GM19328 (cell line): ENCODE data around the gene FHL2.

Experiments
- ATAC-seq: cut with Tn5 transposase; IDR thresholded peaks from one replicate; pipeline ENCODE4 v1.9.1; 2021; ENCODE audit warnings: mild to moderate bottlenecking, moderate library complexity; ENCODE audit not compliant: unreplicated experiment

The FHL2 gene

GRCh38 chr2:105399207-105399861, 483 bp upstream of the FHL2 start:
- no peak for ATAC-seq

GRCh38 chr2:105397953-105398335, 907 bp downstream of the FHL2 start:
- ATAC-seq, result no peak

- ATAC-seq, result no peak
Observed at GRCh38 chr2:105397025-105397722, 1.7 kb downstream of the FHL2 start.

- no peak for ATAC-seq
Observed at GRCh38 chr2:105396254-105397024, 2.4 kb downstream of the FHL2 start.

GRCh38 chr2:105395691-105396090, 3.2 kb downstream of the FHL2 start:
- ATAC-seq, result no peak

GRCh38 chr2:105394951-105395611, 3.8 kb downstream of the FHL2 start:
- no peak for ATAC-seq

- no peak for ATAC-seq
Observed at GRCh38 chr2:105393373-105394055, 5.3 kb downstream of the FHL2 start.

DNA sequence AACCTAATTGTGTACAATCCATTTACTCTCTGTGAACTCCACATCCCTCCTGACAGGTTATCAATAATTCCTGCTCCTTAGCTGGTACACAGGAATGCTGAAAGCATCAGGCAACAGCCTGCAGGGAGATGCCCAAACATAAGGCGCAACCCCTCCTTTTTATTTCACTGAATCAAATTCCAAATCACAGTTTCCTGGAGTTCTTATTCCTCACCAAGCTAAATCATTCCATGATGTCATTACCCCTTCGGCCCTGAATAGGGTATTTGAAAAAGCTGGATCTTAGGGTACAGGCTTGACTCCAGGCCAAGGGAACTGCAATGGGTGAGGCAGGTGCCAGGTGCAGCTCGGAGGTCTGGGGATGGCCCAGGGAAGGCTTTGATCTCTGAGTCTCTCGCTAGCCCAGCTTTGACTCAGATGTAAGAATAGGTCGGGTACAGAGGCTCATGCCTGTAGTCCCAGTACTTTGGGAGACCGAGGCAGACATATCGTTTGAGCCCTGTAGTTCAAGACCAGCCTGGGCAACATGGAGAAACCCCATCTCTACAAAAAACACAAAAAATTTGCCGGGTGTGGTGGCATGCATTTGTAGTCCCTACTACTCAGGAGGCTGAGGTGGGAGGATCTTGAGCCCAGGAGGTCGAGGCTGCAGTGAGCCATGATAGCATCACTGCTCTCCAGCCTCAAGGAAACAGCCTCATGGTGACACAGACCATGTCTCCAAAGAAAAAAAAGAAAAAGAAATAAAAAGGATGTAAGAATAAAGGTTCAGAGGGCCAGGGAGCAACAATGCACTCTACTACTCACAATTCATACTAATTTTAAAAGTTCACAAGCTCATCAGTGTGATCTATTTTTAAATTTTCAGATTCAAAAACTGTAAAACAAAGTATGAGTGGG, 6.8 kb downstream of the FHL2 start:
- no peak for ATAC-seq

DNA sequence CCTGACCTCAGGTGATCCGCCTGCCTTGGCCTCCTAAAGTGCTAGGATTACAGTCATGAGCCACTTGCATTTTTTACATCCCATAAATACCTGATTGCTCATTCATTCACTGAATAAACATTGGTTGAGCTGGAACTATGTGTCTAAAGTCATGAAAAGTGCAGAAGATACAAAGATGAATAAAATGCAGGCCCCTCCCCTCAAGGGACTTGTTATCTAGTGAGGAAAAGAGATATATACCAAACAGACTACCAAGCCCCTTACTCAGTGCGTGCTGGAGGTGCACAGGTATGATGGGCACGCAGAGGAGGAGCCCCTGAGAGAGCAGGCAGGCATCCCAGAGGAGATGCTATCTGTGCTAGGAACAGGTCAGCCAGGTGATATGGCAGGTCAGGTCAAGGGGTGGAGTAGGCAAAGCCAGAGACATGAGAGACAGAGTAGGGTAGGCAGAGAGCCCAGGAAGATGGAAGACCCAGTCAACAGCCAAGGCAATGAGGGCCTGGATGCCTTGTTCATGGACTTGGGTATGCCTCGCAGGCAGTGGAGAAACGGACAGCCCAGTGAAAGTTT, 7.7 kb downstream of the FHL2 start:
- no peak for ATAC-seq

DNA sequence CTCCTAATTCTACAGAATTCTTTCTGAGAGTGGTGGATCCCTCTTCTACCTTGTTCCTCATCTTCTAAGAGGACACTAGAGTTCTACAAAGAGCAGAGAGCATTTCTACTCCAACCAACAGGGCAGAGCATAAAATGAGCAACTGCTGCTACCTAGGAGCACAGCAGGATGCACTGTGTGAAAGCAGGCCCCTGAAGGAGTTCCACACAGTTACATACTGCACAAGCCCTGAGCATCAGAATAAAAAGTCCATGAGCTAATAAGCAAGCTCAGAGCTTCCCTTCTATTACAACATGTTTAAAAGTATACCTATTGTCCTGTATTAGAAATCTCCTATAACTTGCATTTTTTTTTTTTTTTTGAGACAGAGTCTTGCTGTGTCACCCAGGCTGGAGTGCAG, 8.4 kb downstream of the FHL2 start:
- no peak for ATAC-seq

DNA sequence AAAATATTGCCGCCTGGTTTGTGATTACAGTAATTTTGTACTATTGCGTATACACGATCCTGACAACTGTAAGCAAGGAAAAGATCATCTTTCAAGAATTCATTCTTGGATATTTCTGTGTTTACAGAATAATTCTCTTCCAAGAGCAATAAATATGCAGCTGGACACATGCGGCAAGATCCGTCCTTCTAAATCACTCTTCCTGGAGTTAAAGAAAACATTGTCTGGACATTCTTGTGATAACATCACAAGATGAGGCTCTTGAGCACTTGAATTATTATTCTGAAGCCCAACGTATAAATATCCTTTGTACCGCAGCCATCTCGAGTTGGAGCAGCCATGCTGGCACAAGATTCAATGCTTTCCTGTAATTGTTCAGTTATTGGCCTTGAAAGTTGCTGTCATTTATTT, 9.9 kb downstream of the FHL2 start:
- ATAC-seq, result no peak

DNA sequence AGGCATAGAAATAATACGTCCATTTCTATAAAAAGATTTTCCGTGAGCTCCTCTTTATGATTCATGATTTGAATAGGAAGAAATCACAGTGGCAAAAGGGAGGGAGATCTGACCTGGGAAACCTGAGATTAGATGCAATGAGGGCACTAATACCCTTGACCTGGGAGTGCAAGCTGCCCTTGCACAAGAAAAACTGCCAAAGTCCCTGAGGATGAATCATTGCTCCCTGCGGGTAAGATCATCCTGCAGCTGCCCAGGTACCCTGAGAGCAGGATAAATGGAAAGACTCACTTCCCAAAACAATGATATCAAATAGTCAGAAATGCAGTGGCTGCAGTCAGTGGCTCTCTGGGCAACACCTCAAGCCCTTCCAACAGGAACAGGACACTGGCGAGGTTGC, 11.6 kb downstream of the FHL2 start:
- ATAC-seq, result no peak

DNA sequence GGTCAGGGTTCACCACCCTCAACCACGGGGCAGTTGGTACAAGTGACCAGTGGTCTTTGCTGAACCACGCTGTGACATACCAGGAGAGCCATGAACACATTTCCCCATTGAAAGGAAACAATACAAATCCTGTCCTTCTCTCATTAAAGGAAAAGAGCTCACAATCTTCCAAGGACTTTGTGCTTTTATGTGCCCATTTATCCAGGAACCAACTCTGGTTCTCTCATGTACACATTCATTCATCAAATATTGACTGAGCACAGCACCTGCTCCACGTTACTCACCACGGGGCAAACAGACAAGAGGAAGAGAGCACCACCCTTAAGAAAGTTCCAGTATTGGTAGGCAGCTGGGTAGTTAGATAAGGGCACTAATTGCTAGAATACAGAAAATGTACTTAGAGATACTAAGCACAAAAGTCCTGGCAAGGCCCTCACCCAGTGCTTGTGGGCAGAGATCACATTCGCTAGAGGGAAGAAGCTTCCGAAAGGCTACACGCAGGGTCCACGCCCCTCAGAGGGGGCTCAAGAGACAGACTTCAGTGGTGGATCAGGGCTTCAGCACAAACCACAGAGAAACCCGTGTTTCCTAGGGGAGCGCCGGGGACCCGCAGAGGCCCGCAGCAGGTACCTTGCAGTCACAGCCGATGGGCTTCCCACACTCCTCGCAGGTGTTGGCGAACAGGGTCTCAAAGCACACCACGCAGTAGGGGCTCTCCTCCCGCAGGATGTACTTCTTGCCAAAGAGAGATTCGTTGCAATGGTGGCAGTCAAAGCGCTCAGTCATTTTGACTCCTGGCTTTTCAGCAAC, 12.9 kb downstream of the FHL2 start:
- no peak for ATAC-seq

- no peak for ATAC-seq
Observed at GRCh38 chr2:105384861-105385260, 14.0 kb downstream of the FHL2 start.

DNA sequence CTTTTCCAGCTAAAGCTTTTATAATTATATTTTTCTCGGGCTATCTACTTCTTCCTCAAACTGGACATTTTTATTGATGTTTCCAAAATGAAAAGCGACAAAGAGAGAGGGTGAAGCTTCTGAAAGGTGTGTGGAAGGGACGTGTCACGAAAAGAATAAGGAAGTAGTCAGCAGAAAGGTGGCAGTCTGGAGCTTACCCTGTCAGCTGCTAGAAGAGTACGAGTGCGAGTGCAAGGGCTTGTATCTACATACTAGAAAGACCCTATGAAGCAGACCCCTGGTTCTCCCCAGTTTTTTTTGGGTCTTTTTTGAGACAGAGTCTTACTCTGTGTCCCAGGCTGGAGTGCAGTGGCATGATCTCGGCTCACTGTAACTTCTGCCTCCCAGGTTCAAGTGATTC, 14.6 kb downstream of the FHL2 start:
- ATAC-seq, result no peak

- ATAC-seq, result no peak
Observed at GRCh38 chr2:105383432-105384166, 15.3 kb downstream of the FHL2 start.

GRCh38 chr2:105382177-105382576, 16.7 kb downstream of the FHL2 start:
- no peak for ATAC-seq

DNA sequence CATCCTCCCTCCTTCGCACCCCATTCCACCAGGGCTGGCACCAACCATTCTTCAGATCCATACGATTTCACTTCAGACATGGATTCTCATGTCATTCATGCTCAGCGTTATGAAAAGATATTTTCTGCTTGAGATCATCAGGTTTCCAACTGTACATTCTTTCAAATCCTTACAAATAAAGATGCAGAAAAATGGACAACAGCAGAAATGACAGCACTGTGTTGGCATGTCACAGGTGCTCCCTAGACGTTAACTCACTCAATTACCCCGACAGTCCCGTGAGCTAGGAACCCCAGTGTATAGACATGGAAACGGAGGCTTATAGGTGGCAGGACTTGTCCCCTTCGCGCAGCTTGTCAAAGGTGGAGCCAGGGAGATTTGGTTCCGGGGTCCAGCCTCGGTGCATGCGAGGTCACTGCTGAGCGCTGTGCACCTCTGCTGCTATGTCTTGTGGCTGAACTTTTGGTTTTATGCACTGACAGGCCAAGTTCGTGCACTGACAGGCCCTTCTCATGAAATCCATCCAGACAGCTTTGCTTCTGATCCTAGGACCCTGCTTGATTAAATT, 17.7 kb downstream of the FHL2 start:
- ATAC-seq, result no peak
